Measurements from ENCODE around the gene ERC1. TPM values are rescaled to one million over a fixed set of nuclear protein-coding genes. Genes with fewer than 3 reads are reported as not detected.

The ERC1 gene
- total and polyA plus RNA-seq, 12 donors = 6.5 to 67.5 (median 47.5) TPM

- peak overlapping the region in 6 of 10 donors; percentile 5 to 37 (median 26) for H3K4me3 ChIP-seq
These were observed 452.6 kb downstream of the ERC1 start for GRCh38 chr12:1443421-1444141.

GRCh38 chr12:1444142-1444516 is 453.1 kb downstream of the ERC1 start:
- 60 to 75% methylated on average over 6 of the region's 6 CpGs for WGBS, 2 donors
- Histone ChIP-seq H3K36me3 (peaks cover 0 to 43% (median 11%) of the 10 kb centered on the region in 9 donors), H3K27ac (peak overlapping the region in 7 of 10 donors; percentile 3 to 35 (median 19)), H3K4me1 (peaks cover 0 to 17% (median 6%) of the 10 kb centered on the region in 9 donors), H3K4me3 (peak overlapping the region in 6 of 10 donors; percentile 5 to 37 (median 26)), H3K27me3 (no peaks in the 10 kb centered on the region), H3K9me3 (no peaks in the 10 kb centered on the region)
- ATAC-seq (peak in 4 of 8 donors; percentile 20 to 46 (median 32)), DNase-seq (no peak)
- TF ChIP-seq CTCF (IDR thresholded peaks at IDR 0.05) = no peak
- intact Hi-C loops (cut with DNase I) = no loop called here

More at GRCh38 chr12:1443421-1444141, 452.6 kb downstream of the ERC1 start:
- Histone ChIP-seq H3K27me3 (no peaks in the 10 kb centered on the region), H3K4me1 (peaks cover 0 to 17% (median 6%) of the 10 kb centered on the region in 9 donors), H3K36me3 (peaks cover 0 to 38% (median 7%) of the 10 kb centered on the region in 9 donors), H3K27ac (peak overlapping the region in 7 of 10 donors; percentile 3 to 35 (median 19)), H3K9me3 (no peaks in the 10 kb centered on the region)
- intact Hi-C loops (cut with DNase I) = no loop called here
- peak in 6 of 8 donors; percentile 28 to 64 (median 48) for ATAC-seq
- TF ChIP-seq CTCF (IDR thresholded peaks at IDR 0.05) = no peak
- no peak for DNase-seq
- 65% methylated on average over 8 of the region's 8 CpGs for WGBS, 2 donors

GRCh38 chr12:1445807-1446206 is 454.8 kb downstream of the ERC1 start:
- H3K4me3 ChIP-seq = no peak overlapping the region
- 56 to 71% methylated on average over 3 of the region's 3 CpGs for WGBS, 2 donors
- H3K9me3 ChIP-seq = no peaks in the 10 kb centered on the region
- no peak overlapping the region for H3K27ac ChIP-seq
- H3K4me1 ChIP-seq = peaks cover 0 to 14% (median 6%) of the 10 kb centered on the region in 9 donors
- TF ChIP-seq CTCF (IDR thresholded peaks at IDR 0.05) = no peak
- intact Hi-C loops (cut with DNase I) = no loop called here
- DNase-seq (no peak), ATAC-seq (no peak)
- peaks cover 0 to 47% (median 11%) of the 10 kb centered on the region in 9 donors for H3K36me3 ChIP-seq
- H3K27me3 ChIP-seq = no peaks in the 10 kb centered on the region

- no peak for ATAC-seq
- H3K4me3 ChIP-seq = no peak overlapping the region
- WGBS, 2 donors = 93 to 98% methylated on average over 4 of the region's 4 CpGs
- no peak for DNase-seq
- H3K4me1 ChIP-seq = peaks cover 0 to 11% (median 5%) of the 10 kb centered on the region in 9 donors
- H3K36me3 ChIP-seq = peaks cover 0 to 53% (median 11%) of the 10 kb centered on the region in 9 donors
- no peak overlapping the region for H3K27ac ChIP-seq
- H3K9me3 ChIP-seq = no peaks in the 10 kb centered on the region
- no peak for TF ChIP-seq CTCF (IDR thresholded peaks at IDR 0.05)
- intact Hi-C loops (cut with DNase I) = no loop called here
- H3K27me3 ChIP-seq = no peaks in the 10 kb centered on the region
These were observed 457.3 kb downstream of the ERC1 start for GRCh38 chr12:1448336-1448735.

Measured in heart right ventricle (tissue), 16 donors.